ENCODE results near the gene AMHR2. TPM values are rescaled to one million over a fixed set of nuclear protein-coding genes. Genes with fewer than 3 reads are reported as not detected.
A peak's percentile ranks its signal among the peaks of the same experiment; 100 is the strongest.

The AMHR2 gene
- total RNA-seq, 2 experiments from 2014 or later: not detected

- no peak for DNase-seq
- Mint-ChIP-seq H3K27ac (peak overlapping the region; percentile 34), H3K4me1 (ENCODE audit: low read depth) (peaks cover 52% of the 10 kb centered on the region), H3K9me3 (no peaks in the 10 kb centered on the region), H3K4me3 (no peak overlapping the region), H3K36me3 (ENCODE audit: low read depth) (peaks cover 73% of the 10 kb centered on the region), H3K27me3 (no peaks in the 10 kb centered on the region)
- peak; percentile 43 for TF ChIP-seq CTCF (IDR thresholded peaks at IDR 0.05)
- CTCF ChIA-PET: interaction anchor here (0.6 to 7.7 kb wide), 15 partner anchors 9 to 301 kb away, joined by 3 to 66 read pairs (median 5); partner anchors contain the start of gene NPFF
- no peak for ATAC-seq
- intact Hi-C loops (cut with micrococcal nuclease): no loop called here
- POLR2A ChIA-PET: interaction anchor here (0.6 to 54.1 kb wide), 8 partner anchors 9 to 451 kb away, joined by 3 to 1494 read pairs (median 3); partner anchors contain the start of genes MAP3K12, NPFF, PCBP2 and TARBP2
Observed at GRCh38 chr12:53476769-53477209, 53.1 kb downstream of the AMHR2 start.

- DNase-seq (no peak), ATAC-seq (no peak)
- POLR2A ChIA-PET: interaction anchor here (0.6 to 54.1 kb wide), 4 partner anchors 8 to 127 kb away, joined by 3 to 1494 read pairs (median 749); partner anchors contain the start of genes MAP3K12, NPFF, PCBP2 and TARBP2
- H3K4me3 Mint-ChIP-seq: no peak overlapping the region
- CTCF ChIA-PET: interaction anchor here (1.7 to 7.7 kb wide), 4 partner anchors 15 to 126 kb away, joined by 5 to 66 read pairs (median 16); partner anchors contain the start of genes MAP3K12 and NPFF
- no peak for TF ChIP-seq CTCF (IDR thresholded peaks at IDR 0.05)
- H3K9me3 Mint-ChIP-seq: no peaks in the 10 kb centered on the region
- H3K27ac Mint-ChIP-seq: peak overlapping the region; percentile 49
- intact Hi-C loops (cut with micrococcal nuclease): no loop called here
- no peaks in the 10 kb centered on the region for H3K27me3 Mint-ChIP-seq
- H3K36me3 Mint-ChIP-seq (ENCODE audit: low read depth): peaks cover 61% of the 10 kb centered on the region
- H3K4me1 Mint-ChIP-seq (ENCODE audit: low read depth): peaks cover 38% of the 10 kb centered on the region
Observed at GRCh38 chr12:53478865-53479264, 55.2 kb downstream of the AMHR2 start.

- H3K4me3 Mint-ChIP-seq: no peak overlapping the region
- ATAC-seq (no peak), DNase-seq (no peak)
- H3K4me1 Mint-ChIP-seq (ENCODE audit: low read depth): peaks cover 34% of the 10 kb centered on the region
- CTCF ChIA-PET: interaction anchor here (1.7 to 7.7 kb wide), 4 partner anchors 14 to 127 kb away, joined by 5 to 66 read pairs (median 16); partner anchors contain the start of genes MAP3K12 and NPFF
- no peaks in the 10 kb centered on the region for H3K27me3 Mint-ChIP-seq
- H3K9me3 Mint-ChIP-seq: no peaks in the 10 kb centered on the region
- intact Hi-C loops (cut with micrococcal nuclease): no loop called here
- no peak for TF ChIP-seq CTCF (IDR thresholded peaks at IDR 0.05)
- H3K36me3 Mint-ChIP-seq (ENCODE audit: low read depth): peaks cover 56% of the 10 kb centered on the region
- POLR2A ChIA-PET: interaction anchor here (43.3 to 54.1 kb wide), 2 partner anchors 8 to 12 kb away, joined by 1494 read pairs; partner anchors contain the start of genes MAP3K12, NPFF, PCBP2 and TARBP2
- peak overlapping the region; percentile 4 for H3K27ac Mint-ChIP-seq
Observed at GRCh38 chr12:53479331-53479730, 55.7 kb downstream of the AMHR2 start.

GRCh38 chr12:53480491-53481442 lies 57.1 kb downstream of the AMHR2 start:
- intact Hi-C loops (cut with micrococcal nuclease): no loop called here
- ATAC-seq: no peak
- H3K27me3 Mint-ChIP-seq: no peaks in the 10 kb centered on the region
- no peak for DNase-seq
- POLR2A ChIA-PET: interaction anchor here (1.1 to 54.1 kb wide), 5 partner anchors 6 to 181 kb away, joined by 3 to 1494 read pairs (median 4); partner anchors contain the start of genes MAP3K12, MYG1, NPFF and PCBP2
- no peak overlapping the region for H3K27ac Mint-ChIP-seq
- CTCF ChIA-PET: interaction anchor here (1.0 to 1.6 kb wide), 5 partner anchors 7 to 184 kb away, joined by 4 to 13 read pairs (median 5); no protein-coding TSS in a partner anchor
- H3K4me1 Mint-ChIP-seq (ENCODE audit: low read depth): peaks cover 20% of the 10 kb centered on the region
- H3K36me3 Mint-ChIP-seq (ENCODE audit: low read depth): peaks cover 47% of the 10 kb centered on the region
- no peaks in the 10 kb centered on the region for H3K9me3 Mint-ChIP-seq
- no peak overlapping the region for H3K4me3 Mint-ChIP-seq
- TF ChIP-seq CTCF (IDR thresholded peaks at IDR 0.05): no peak

Other genes with a start within 250 kb of the AMHR2 start
- gene ZNF740, start 243.1 kb upstream of the AMHR2 start, total RNA-seq: 10 to 100 TPM; 31.3 to 35.9 TPM
- 10 to 100 TPM; 13.8 to 18.6 TPM for gene CSAD, start 242.9 kb upstream of the AMHR2 start, total RNA-seq
- 100 to 1,000 TPM; 121 to 137 TPM for gene ITGB7, start 216.6 kb upstream of the AMHR2 start, total RNA-seq
- gene RARG, start 191.6 kb upstream of the AMHR2 start, total RNA-seq: 10 to 100 TPM; 19.7 to 20.3 TPM
- gene ESPL1, start 155.6 kb upstream of the AMHR2 start, total RNA-seq: 10 to 100 TPM; 62.1 to 63.4 TPM
- 100 to 1,000 TPM; 322 to 373 TPM for gene PFDN5, start 128.3 kb upstream of the AMHR2 start, total RNA-seq
- 10 to 100 TPM; 69.5 to 70.9 TPM for gene MYG1, start 124.2 kb upstream of the AMHR2 start, total RNA-seq
- gene AAAS, start 102.2 kb upstream of the AMHR2 start, total RNA-seq: 10 to 100 TPM; 81.3 to 87.6 TPM
- not detected for gene SP7, start 87.5 kb upstream of the AMHR2 start, total RNA-seq
- gene SP1, start 43.7 kb upstream of the AMHR2 start, total RNA-seq: 10 to 100 TPM; 67.2 to 70.3 TPM
- 100 to 1,000 TPM; 167 to 187 TPM for gene PRR13, start 17.9 kb downstream of the AMHR2 start, total RNA-seq
- gene PCBP2, start 28.2 kb downstream of the AMHR2 start, total RNA-seq: 100 to 1,000 TPM; 958 to 973 TPM
- gene MAP3K12, start 75.6 kb downstream of the AMHR2 start, total RNA-seq: 10 to 100 TPM in 1 of 2 experiments, 1 to 10 TPM in 1; 8.2 to 10.0 TPM
- gene TARBP2, start 77.4 kb downstream of the AMHR2 start, total RNA-seq: 10 to 100 TPM; 32.0 to 33.3 TPM
- gene NPFF, start 83.6 kb downstream of the AMHR2 start, total RNA-seq: not detected
- 10 to 100 TPM; 22.0 to 22.6 TPM for gene ATF7, start 202.5 kb downstream of the AMHR2 start, total RNA-seq